ENCODE results near the gene SLITRK5.

Gene SLITRK5

GRCh38 chr13:87669379-87669978, 1.7 kb upstream of the SLITRK5 start:
- DNase-seq (ENCODE audit: low read depth) = no peak
- TF ChIP-seq CTCF (IDR thresholded peaks at IDR 0.05; ENCODE audit: control insufficient read depth, extremely low read depth, insufficient read depth) = peak; percentile 46
- no peak overlapping the region for H3K4me3 ChIP-seq (ENCODE audit: low read depth, low read length)

GRCh38 chr13:87671753-87672605, 808 bp downstream of the SLITRK5 start:
- peak overlapping the region; percentile 32 for H3K4me3 ChIP-seq (ENCODE audit: low read depth, low read length)
- no peak for TF ChIP-seq CTCF (IDR thresholded peaks at IDR 0.05; ENCODE audit: control insufficient read depth, extremely low read depth, insufficient read depth)
- DNase-seq (ENCODE audit: low read depth) = no peak

- no peak for DNase-seq (ENCODE audit: low read depth)
- no peak overlapping the region for H3K4me3 ChIP-seq (ENCODE audit: low read depth, low read length)
- no peak for TF ChIP-seq CTCF (IDR thresholded peaks at IDR 0.05; ENCODE audit: control insufficient read depth, extremely low read depth, insufficient read depth)
These were observed 3.1 kb downstream of the SLITRK5 start for GRCh38 chr13:87674247-87674738.

GRCh38 chr13:87675851-87676250, 4.7 kb downstream of the SLITRK5 start:
- TF ChIP-seq CTCF (IDR thresholded peaks at IDR 0.05; ENCODE audit: control insufficient read depth, extremely low read depth, insufficient read depth) = no peak
- no peak for DNase-seq (ENCODE audit: low read depth)
- no peak overlapping the region for H3K4me3 ChIP-seq (ENCODE audit: low read depth, low read length)

GRCh38 chr13:87676254-87677042, 5.3 kb downstream of the SLITRK5 start:
- TF ChIP-seq CTCF (IDR thresholded peaks at IDR 0.05; ENCODE audit: control insufficient read depth, extremely low read depth, insufficient read depth) = no peak
- no peak for DNase-seq (ENCODE audit: low read depth)
- H3K4me3 ChIP-seq (ENCODE audit: low read depth, low read length) = no peak overlapping the region

GRCh38 chr13:87677043-87677495, 5.9 kb downstream of the SLITRK5 start:
- DNase-seq (ENCODE audit: low read depth) = no peak
- TF ChIP-seq CTCF (IDR thresholded peaks at IDR 0.05; ENCODE audit: control insufficient read depth, extremely low read depth, insufficient read depth) = no peak
- no peak overlapping the region for H3K4me3 ChIP-seq (ENCODE audit: low read depth, low read length)

Data from LNCaP clone FGC (cell line).